Measurements from ENCODE around the gene POLE. TPM values are rescaled to one million over a fixed set of nuclear protein-coding genes. Genes with fewer than 3 reads are reported as not detected.

Gene POLE
- total RNA-seq, 2 donors from 2014 or later, result 41.3 to 45.7 TPM

GRCh38 chr12:132615579-132616038, 71.5 kb downstream of the POLE start:
- no peak for DNase-seq (ENCODE audit: low spot score)
- H3K9me3 ChIP-seq, result peaks cover 13% of the 10 kb centered on the region
- ATAC-seq (ENCODE audit: insufficient number of reproducible peaks, low FRiP score, low read depth), result no peak
- H3K36me3 ChIP-seq, result no peaks in the 10 kb centered on the region
- H3K27ac ChIP-seq, result no peak overlapping the region
- no peak overlapping the region for H3K4me3 ChIP-seq
- TF ChIP-seq, protein P1, sequence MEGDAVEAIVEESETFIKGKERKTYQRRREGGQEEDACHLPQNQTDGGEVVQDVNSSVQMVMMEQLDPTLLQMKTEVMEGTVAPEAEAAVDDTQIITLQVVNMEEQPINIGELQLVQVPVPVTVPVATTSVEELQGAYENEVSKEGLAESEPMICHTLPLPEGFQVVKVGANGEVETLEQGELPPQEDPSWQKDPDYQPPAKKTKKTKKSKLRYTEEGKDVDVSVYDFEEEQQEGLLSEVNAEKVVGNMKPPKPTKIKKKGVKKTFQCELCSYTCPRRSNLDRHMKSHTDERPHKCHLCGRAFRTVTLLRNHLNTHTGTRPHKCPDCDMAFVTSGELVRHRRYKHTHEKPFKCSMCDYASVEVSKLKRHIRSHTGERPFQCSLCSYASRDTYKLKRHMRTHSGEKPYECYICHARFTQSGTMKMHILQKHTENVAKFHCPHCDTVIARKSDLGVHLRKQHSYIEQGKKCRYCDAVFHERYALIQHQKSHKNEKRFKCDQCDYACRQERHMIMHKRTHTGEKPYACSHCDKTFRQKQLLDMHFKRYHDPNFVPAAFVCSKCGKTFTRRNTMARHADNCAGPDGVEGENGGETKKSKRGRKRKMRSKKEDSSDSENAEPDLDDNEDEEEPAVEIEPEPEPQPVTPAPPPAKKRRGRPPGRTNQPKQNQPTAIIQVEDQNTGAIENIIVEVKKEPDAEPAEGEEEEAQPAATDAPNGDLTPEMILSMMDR (IDR thresholded peaks at IDR 0.05), result no peak
- peaks cover 0 to 3% of the 10 kb centered on the region in 2 donors for H3K4me1 ChIP-seq (ENCODE audit: control insufficient read depth in 1 of 2, low read depth in 2 of 2)
- H3K27me3 ChIP-seq (replicated peaks; ENCODE audit: insufficient read depth), result peaks cover 9% of the 10 kb centered on the region

GRCh38 chr12:132614861-132615578, 72.1 kb downstream of the POLE start:
- peaks cover 13% of the 10 kb centered on the region for H3K9me3 ChIP-seq
- ATAC-seq (ENCODE audit: insufficient number of reproducible peaks, low FRiP score, low read depth) (no peak), DNase-seq (ENCODE audit: low spot score) (peak; percentile 15)
- no peak overlapping the region for H3K4me3 ChIP-seq
- H3K4me1 ChIP-seq (ENCODE audit: control insufficient read depth in 1 of 2, low read depth in 2 of 2), result peaks cover 0 to 9% of the 10 kb centered on the region in 2 donors
- H3K27ac ChIP-seq, result no peak overlapping the region
- no peaks in the 10 kb centered on the region for H3K36me3 ChIP-seq
- peaks cover 9% of the 10 kb centered on the region for H3K27me3 ChIP-seq (replicated peaks; ENCODE audit: insufficient read depth)
- TF ChIP-seq, protein P1 (IDR thresholded peaks at IDR 0.05), result peak; percentile 87

GRCh38 chr12:132614029-132614428, 73.1 kb downstream of the POLE start:
- Histone ChIP-seq H3K4me1 (ENCODE audit: control insufficient read depth in 1 of 2, low read depth in 2 of 2) (peaks cover 0 to 11% of the 10 kb centered on the region in 2 donors), H3K4me3 (no peak overlapping the region), H3K9me3 (peaks cover 13% of the 10 kb centered on the region), H3K27me3 (replicated peaks; ENCODE audit: insufficient read depth) (peaks cover 9% of the 10 kb centered on the region), H3K36me3 (no peaks in the 10 kb centered on the region), H3K27ac (no peak overlapping the region)
- no peak for DNase-seq (ENCODE audit: low spot score)
- TF ChIP-seq, protein P1 (IDR thresholded peaks at IDR 0.05), result no peak
- no peak for ATAC-seq (ENCODE audit: insufficient number of reproducible peaks, low FRiP score, low read depth)

GRCh38 chr12:132611620-132612019, 75.5 kb downstream of the POLE start:
- no peak overlapping the region for H3K4me3 ChIP-seq
- no peaks in the 10 kb centered on the region for H3K36me3 ChIP-seq
- DNase-seq (ENCODE audit: low spot score) (no peak), ATAC-seq (ENCODE audit: insufficient number of reproducible peaks, low FRiP score, low read depth) (no peak)
- peaks cover 6% of the 10 kb centered on the region for H3K9me3 ChIP-seq
- peaks cover 0 to 11% of the 10 kb centered on the region in 2 donors for H3K4me1 ChIP-seq (ENCODE audit: control insufficient read depth in 1 of 2, low read depth in 2 of 2)
- no peak overlapping the region for H3K27ac ChIP-seq
- no peaks in the 10 kb centered on the region for H3K27me3 ChIP-seq (replicated peaks; ENCODE audit: insufficient read depth)
- TF ChIP-seq, protein P1 (IDR thresholded peaks at IDR 0.05), result no peak

DNA sequence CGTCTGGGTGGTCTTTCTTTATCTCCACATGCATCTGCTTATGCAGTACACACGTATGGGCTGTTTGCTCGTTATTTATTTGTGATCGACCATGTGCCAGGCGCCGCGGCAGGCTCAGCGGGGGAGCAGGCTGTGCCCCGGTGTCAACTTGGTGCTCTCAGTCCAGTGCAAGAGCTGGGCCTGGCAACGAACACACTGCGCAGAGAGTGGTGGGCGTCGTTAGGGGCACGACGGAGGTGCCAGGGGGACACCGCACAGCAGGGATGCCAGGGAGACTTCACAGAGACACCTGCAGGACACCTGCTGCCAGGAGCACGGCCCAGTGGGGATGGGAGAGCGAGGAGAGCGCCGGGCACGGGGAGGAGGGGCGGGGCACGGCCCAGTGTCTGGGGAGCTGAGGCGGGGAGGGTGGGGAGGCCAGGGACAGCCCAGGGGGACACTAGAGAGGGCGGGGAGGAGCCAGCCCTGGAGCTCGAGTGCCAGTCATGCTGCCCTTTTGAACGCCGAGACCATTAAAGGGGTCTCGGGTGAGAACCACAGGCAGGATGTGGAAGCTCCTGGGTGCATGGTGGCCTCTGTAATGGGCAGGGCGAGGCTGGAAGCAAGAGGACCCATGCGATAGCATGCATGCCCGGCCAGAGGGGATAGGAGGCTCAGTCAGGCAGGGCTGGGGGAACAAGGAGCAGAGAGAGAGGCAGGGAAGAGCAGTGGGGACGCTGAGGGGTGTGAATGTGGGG, 76.1 kb downstream of the POLE start:
- Histone ChIP-seq H3K4me1 (ENCODE audit: control insufficient read depth in 1 of 2, low read depth in 2 of 2) (peaks cover 0 to 11% of the 10 kb centered on the region in 2 donors), H3K27me3 (replicated peaks; ENCODE audit: insufficient read depth) (no peaks in the 10 kb centered on the region), H3K27ac (no peak overlapping the region), H3K4me3 (no peak overlapping the region), H3K36me3 (no peaks in the 10 kb centered on the region), H3K9me3 (no peaks in the 10 kb centered on the region)
- ATAC-seq (ENCODE audit: insufficient number of reproducible peaks, low FRiP score, low read depth) (no peak), DNase-seq (ENCODE audit: low spot score) (no peak)
- TF ChIP-seq, protein P1 (IDR thresholded peaks at IDR 0.05), result no peak

Measured in thoracic aorta (tissue), 2 donors.